HepG2 (cell line): Measurements from ENCODE around the gene DUSP16. TPM values are rescaled to one million over a fixed set of nuclear protein-coding genes. Genes with fewer than 3 reads are reported as not detected.

Experiments
- CBX5 ChIP-seq: sonication (generic); formaldehyde crosslinking; IDR thresholded peaks from 2 replicates; pipeline ENCODE4 v1.4.0; 2020; ENCODE audit warnings: missing genetic modification reagents, borderline replicate concordance
- CCDC6 ChIP-seq: sonication (generic); formaldehyde crosslinking; IDR thresholded peaks from 2 replicates; pipeline ENCODE4 v1.8.1; 2022; ENCODE audit warnings: mild to moderate bottlenecking, missing genetic modification reagents, moderate library complexity
- GABPA ChIP-seq, 2 experiments: IDR thresholded peaks; 2 replicates each; pipeline ENCODE4 v1.6.1; 2011 to 2016; ENCODE audit warnings: low read depth in 2 of 2, low read length in 1 of 2, missing biosample characterization in 1 of 2, missing genetic modification characterization in 1 of 2
- GATAD1 ChIP-seq: IDR thresholded peaks from 2 replicates; pipeline ENCODE4 v1.6.1; 2016; ENCODE audit warnings: missing genetic modification reagents, missing compliant biosample characterization
- GMEB2 ChIP-seq: IDR thresholded peaks from 2 replicates; pipeline ENCODE4 v1.6.1; 2016; ENCODE audit warnings: missing biosample characterization, missing genetic modification reagents, low read depth
- GPN1 ChIP-seq: sonication (generic); formaldehyde crosslinking; IDR thresholded peaks from 2 replicates; pipeline ENCODE4 v1.5.1; 2020; ENCODE audit warnings: missing genetic modification reagents, borderline replicate concordance
- HMGXB4 ChIP-seq, 2 experiments: sonication (generic) in 1 of 2; formaldehyde crosslinking in 1 of 2; IDR thresholded peaks; 2 replicates each; pipeline versions ENCODE4 v1.4.0 to v1.6.1; 2018 to 2020; ENCODE audit warnings: missing genetic modification reagents in 2 of 2, borderline replicate concordance in 1 of 2, low read depth in 1 of 2, mild to moderate bottlenecking in 1 of 2, missing biosample characterization in 1 of 2
- KDM1A ChIP-seq: IDR thresholded peaks from 2 replicates; pipeline ENCODE4 v1.6.1; 2016; ENCODE audit warnings: missing compliant biosample characterization
- KDM2A ChIP-seq: sonication (generic); formaldehyde crosslinking; IDR thresholded peaks from 2 replicates; pipeline ENCODE4 v1.4.0; 2020; ENCODE audit warnings: low read depth, missing genetic modification reagents, borderline replicate concordance
- KDM4B ChIP-seq: sonication (generic); formaldehyde crosslinking; IDR thresholded peaks from 2 replicates; pipeline ENCODE4 v1.4.0; 2020; ENCODE audit warnings: missing genetic modification reagents
- LCORL ChIP-seq, 2 experiments: fragments of 450-650 bp in 1 of 2; sonication (generic) in 1 of 2; formaldehyde crosslinking in 1 of 2; IDR thresholded peaks; 2 replicates each; pipeline versions ENCODE4 v1.5.0 to v1.6.1; 2017 to 2020; ENCODE audit warnings: antibody characterized with exemption in 1 of 2, missing genetic modification reagents in 1 of 2
- NONO ChIP-seq, 2 experiments: fragments of 450-650 bp in 1 of 2; sonication (generic) in 1 of 2; formaldehyde crosslinking in 1 of 2; IDR thresholded peaks in 1 of 2; conservative IDR thresholded peaks in 1 of 2; 2 replicates each; pipeline versions ENCODE4 v1.6.1 to v1.8.0; 2017 to 2022; ENCODE audit warnings: mild to moderate bottlenecking in 1 of 2, missing genetic modification reagents in 1 of 2, moderate library complexity in 1 of 2
- NR2F2 ChIP-seq: IDR thresholded peaks from 2 replicates; pipeline ENCODE4 v1.6.1; 2012; ENCODE audit warnings: low read depth, inconsistent platforms, borderline replicate concordance
- SSRP1 ChIP-seq: IDR thresholded peaks from 2 replicates; pipeline ENCODE4 v1.6.1; 2016; ENCODE audit warnings: control low read depth
- TCF7 ChIP-seq: sonication (generic); IDR thresholded peaks from 2 replicates; pipeline ENCODE4 v1.6.1; 2016; ENCODE audit warnings: antibody characterized with exemption, low read depth
- ZC3H13 ChIP-seq: sonication (generic); formaldehyde crosslinking; IDR thresholded peaks from 2 replicates; pipeline ENCODE4 v1.8.1; 2023; ENCODE audit warnings: mild to moderate bottlenecking, missing genetic modification reagents, moderate library complexity
- ZFY ChIP-seq: sonication (generic); formaldehyde crosslinking; IDR thresholded peaks from 2 replicates; pipeline ENCODE4 v1.4.0; 2020; ENCODE audit warnings: missing genetic modification reagents
- ZMYM2 ChIP-seq: sonication (generic); formaldehyde crosslinking; IDR thresholded peaks from 2 replicates; pipeline ENCODE4 v1.8.0; 2022; ENCODE audit warnings: mild to moderate bottlenecking, missing genetic modification reagents
- ZNF331 ChIP-seq: sonication (generic); formaldehyde crosslinking; IDR thresholded peaks from 2 replicates; pipeline ENCODE4 v1.4.0; 2020; ENCODE audit warnings: missing genetic modification reagents
- ZNF564 ChIP-seq: sonication (generic); formaldehyde crosslinking; IDR thresholded peaks from 2 replicates; pipeline ENCODE4 v1.8.1; 2023; ENCODE audit warnings: mild to moderate bottlenecking, missing genetic modification reagents
- ZNF589 ChIP-seq: sonication (generic); formaldehyde crosslinking; conservative IDR thresholded peaks from 2 replicates; pipeline ENCODE4 v1.8.0; 2022; ENCODE audit warnings: mild to moderate bottlenecking, moderate library complexity, missing genetic modification reagents
- ZNF670 ChIP-seq: sonication (generic); formaldehyde crosslinking; IDR thresholded peaks from 2 replicates; pipeline ENCODE4 v1.8.0; 2022; ENCODE audit warnings: mild to moderate bottlenecking, missing genetic modification reagents, borderline replicate concordance
- ZNF691 ChIP-seq: sonication (generic); formaldehyde crosslinking; IDR thresholded peaks from 2 replicates; pipeline ENCODE4 v1.4.0; 2020; ENCODE audit warnings: missing genetic modification reagents, low read depth, mild to moderate bottlenecking, borderline replicate concordance
- ZNF777 ChIP-seq: sonication (generic); formaldehyde crosslinking; IDR thresholded peaks from 2 replicates; pipeline ENCODE4 v1.4.0; 2020; ENCODE audit warnings: missing genetic modification reagents
- polyA plus RNA-seq, 8 experiments: library from polyadenylated mRNA; depleted of rRNA in 3 of 8; stranded (reverse) in 7 of 8; unstranded in 1 of 8; fragments of >200 nt; fragmentation: Illumina TruSeq in 4 of 8; extraction: Trizol in 4 of 8; gene quantifications; 2 replicates each; pipeline versions ENCODE4 v1.2.1 to v1.2.3, GENCODE V29; 2011 to 2016; ENCODE audit warnings: low read depth in 4 of 8, missing spikeins in 1 of 8, mixed read lengths in 1 of 8; ENCODE audit not compliant: insufficient read depth in 1 of 8
- total RNA-seq, 5 experiments: library from RNA; depleted of rRNA; stranded (reverse); fragments of >200 nt; fragmentation: Illumina TruSeq; extraction: Trizol; gene quantifications; 2 replicates each; pipeline ENCODE4 v1.2.3, GENCODE V29; 2016; ENCODE audit warnings: low read depth in 1 of 5

The DUSP16 gene
- total and polyA plus RNA-seq, 2 of the 13 experiments (the other 11 are each of a cell fraction or from before 2014, with no cell fraction given): 45.7 to 46.6 TPM

- TF ChIP-seq ZNF691 (CRISPR knock-in tag) (no peak), CCDC6 (0 out of 2 replicates have a peak, but pooled peaks have one; percentile 8), CBX5 (CRISPR knock-in tag) (peak; percentile 81; the same call in 1 of the 2 replicates), KDM2A (CRISPR knock-in tag) (0 out of 2 replicates have a peak, but pooled peaks have one; percentile 36), GPN1 (CRISPR knock-in tag) (no peak), ZNF589 (CRISPR knock-in tag) (no peak), KDM1A (CRISPR knock-in tag) (peak; percentile 78; the same call in 1 of the 2 replicates), ZNF331 (CRISPR knock-in tag) (peak; percentile 84; the same call in 1 of the 2 replicates), TCF7 (peak; percentile 95), SSRP1 (CRISPR knock-in tag) (no peak), ZNF670 (CRISPR knock-in tag) (0 out of 2 replicates have a peak, but pooled peaks have one; percentile 59), LCORL (IDR thresholded peaks at IDR 0.05) (no peak), LCORL (CRISPR knock-in tag; IDR thresholded peaks at IDR 0.05) (0 out of 2 replicates have a peak, but pooled peaks have one; percentile 41), HMGXB4 (CRISPR knock-in tag; IDR thresholded peaks at IDR 0.05; ENCODE audit: borderline replicate concordance in 1 of 2, low read depth in 1 of 2) (peak in 1 of 2 experiments; percentile 31; a peak in 1 of 4 replicates), NR2F2 (peak; percentile 80; the same call in 1 of the 2 replicates), ZNF564 (CRISPR knock-in tag) (0 out of 2 replicates have a peak, but pooled peaks have one; percentile 23), GATAD1 (CRISPR knock-in tag) (peak; percentile 64; the same call in 1 of the 2 replicates), ZMYM2 (CRISPR knock-in tag) (0 out of 2 replicates have a peak, but pooled peaks have one; percentile 46), ZFY (CRISPR knock-in tag) (peak; percentile 40; the same call in 1 of the 2 replicates), ZNF777 (CRISPR knock-in tag) (0 out of 2 replicates have a peak, but pooled peaks have one; percentile 22), GABPA (IDR thresholded peaks at IDR 0.05; ENCODE audit: low read depth, low read length) (no peak), GABPA (CRISPR knock-in tag; IDR thresholded peaks at IDR 0.05; ENCODE audit: low read depth) (peak; percentile 23; the same call in 1 of the 2 replicates), ZC3H13 (CRISPR knock-in tag) (0 out of 2 replicates have a peak, but pooled peaks have one; percentile 73), GMEB2 (CRISPR knock-in tag) (0 out of 2 replicates have a peak, but pooled peaks have one; percentile 30), NONO (IDR thresholded peaks at IDR 0.05) (no peak), NONO (CRISPR knock-in tag; conservative IDR thresholded peaks at IDR 0.05) (peak; percentile 87), KDM4B (CRISPR knock-in tag) (peak; percentile 88)
These were observed 113.1 kb downstream of the DUSP16 start (continued) for GRCh38 chr12:12449533-12450025.
